Endothelial cell of umbilical vein (primary cell): ENCODE measurements around the gene MPIG6B. TPM values are rescaled to one million over a fixed set of nuclear protein-coding genes. Genes with fewer than 3 reads are reported as not detected.

ENCODE experiments used
- BruUV-seq: library from RNA; stranded (reverse); fragments of 400-500 nt; replicated peaks from 2 replicates; lab custom pipeline; 2021; lab: Mats Ljungman, UMichigan
- CTCF ChIA-PET: fragments of 300-600, 350-600 bp; sonication (Branson Sonifier 250); formaldehyde crosslinking; loops from one replicate; lab custom pipeline; 2021; ENCODE audit warnings: antibody characterized with exemption, inconsistent platforms; lab: Charles Lee
- POLR2A ChIA-PET: fragments of 300-600, 350-600 bp; sonication (Branson Sonifier 250); formaldehyde crosslinking; loops from one replicate; lab custom pipeline; 2021; ENCODE audit warnings: antibody characterized with exemption, inconsistent platforms; lab: Charles Lee
- DNase-seq: peaks from one replicate; pipeline ENCODE4 v3.0.0-alpha.2; 2011; ENCODE audit warnings: low read depth, low spot score
- FAIRE-seq: peaks from 2 replicates; lab custom pipeline; 2011; peaks lifted over from hg19 to GRCh38; lab: Jason Lieb, UNC
- H2AFZ ChIP-seq: 2 replicates; pipeline ENCODE4 v1.6.0; 2012; ENCODE audit warnings: low read depth, low read length, control low read depth, inconsistent platforms
- H3K27ac ChIP-seq: 2 replicates; pipeline ENCODE4 v1.5.1; 2011; ENCODE audit warnings: low read depth, mild to moderate bottlenecking, control low read depth, low read length, moderate library complexity; ENCODE audit not compliant: insufficient read depth
- H3K27me3 ChIP-seq, 2 experiments: 2 replicates each; pipeline versions ENCODE4 v1.6.0 to v1.6.1; 2011; ENCODE audit warnings: low read length in 2 of 2, mixed read lengths in 1 of 2; ENCODE audit not compliant: control insufficient read depth in 2 of 2, insufficient read depth in 2 of 2
- H3K36me3 ChIP-seq, 2 experiments: 2 replicates in 1 of 2; 3 replicates in 1 of 2; pipeline ENCODE4 v1.5.1; 2011; ENCODE audit warnings: low read length in 2 of 2, mild to moderate bottlenecking in 1 of 2, moderate library complexity in 1 of 2; ENCODE audit not compliant: control insufficient read depth in 2 of 2, insufficient read depth in 2 of 2; ENCODE audit errors: extremely low read depth in 1 of 2
- H3K4me1 ChIP-seq: 3 replicates; pipeline ENCODE4 v1.5.1; 2011; ENCODE audit warnings: mild to moderate bottlenecking, low read length; ENCODE audit not compliant: control insufficient read depth, insufficient read depth; ENCODE audit errors: extremely low read depth
- H3K4me2 ChIP-seq: 2 replicates; pipeline ENCODE4 v1.6.1; 2011; ENCODE audit warnings: low read length, control low read depth, mixed read lengths; ENCODE audit not compliant: insufficient read depth
- H3K4me3 ChIP-seq, 3 experiments: fragments of 200-600 bp in 1 of 3; sonication (generic), shearing (Covaris generic) in 1 of 3; replicated peaks in 1 of 3; 2 replicates each; pipeline ENCODE4 v1.5.1; 2011 to 2016; ENCODE audit warnings: control low read depth in 3 of 3, low read length in 3 of 3, mild to moderate bottlenecking in 2 of 3, inconsistent platforms in 1 of 3, low read depth in 1 of 3, moderate library complexity in 1 of 3; ENCODE audit not compliant: insufficient read depth in 1 of 3
- H3K79me2 ChIP-seq: 2 replicates; pipeline ENCODE4 v1.6.0; 2012; ENCODE audit warnings: low read length, inconsistent platforms; ENCODE audit not compliant: control insufficient read depth, insufficient read depth
- H3K9ac ChIP-seq: replicated peaks from 2 replicates; pipeline ENCODE3; 2011; ENCODE audit warnings: low read length, control low read depth; ENCODE audit not compliant: insufficient read depth; ENCODE audit errors: extremely low read depth
- H3K9me1 ChIP-seq: replicated peaks from 3 replicates; pipeline ENCODE4 v1.6.0; 2011; ENCODE audit warnings: mild to moderate bottlenecking, low read length; ENCODE audit not compliant: control insufficient read depth, insufficient read depth; ENCODE audit errors: extremely low read depth
- H3K9me3 ChIP-seq: replicated peaks from 2 replicates; pipeline ENCODE4 v1.5.1; 2012; ENCODE audit warnings: low read length, inconsistent platforms; ENCODE audit not compliant: control insufficient read depth, insufficient read depth
- H4K20me1 ChIP-seq: replicated peaks from 2 replicates; pipeline ENCODE3; 2011; ENCODE audit warnings: mild to moderate bottlenecking, low read length; ENCODE audit not compliant: control insufficient read depth, insufficient read depth; ENCODE audit errors: extremely low read depth
- POLR2A ChIP-seq: IDR thresholded peaks from 2 replicates; pipeline ENCODE4 v1.6.1; 2012; ENCODE audit warnings: low read depth, mild to moderate bottlenecking, control low read depth, low read length
- dilution Hi-C: fragments of 300-500 bp; cut with MboI; formaldehyde crosslinking; loops from one replicate; pipeline ENCODE4 v1.15.0; 2019; ENCODE audit warnings: low sequenced_read_pairs; ENCODE audit not compliant: extremely low pct_ligation_motif_present
- intact Hi-C: fragments of 100-400 bp; cut with micrococcal nuclease; formaldehyde crosslinking; loops from one replicate; pipeline ENCODE4 v1.10.0; 2022
- polyA plus RNA-seq, 4 experiments: library from polyadenylated mRNA; depleted of rRNA in 3 of 4; stranded (reverse) in 3 of 4; unstranded in 1 of 4; fragments of >200 nt; gene quantifications; 2 replicates each; pipeline versions ENCODE4 v1.2.1 to v1.2.3, GENCODE V29; 2011 to 2012; ENCODE audit warnings: missing spikeins in 1 of 4
- total RNA-seq: library from RNA; stranded (reverse); gene quantifications from 2 replicates; pipeline ENCODE4 v1.2.3, GENCODE V29; 2021
- TF ChIP-seq, protein P1 (sequence below), 2 donors: IDR thresholded peaks; 1 replicate in 1 of 2; 2 replicates in 1 of 2; pipeline ENCODE4 v1.5.1; 2011; ENCODE audit warnings: low read length in 2 of 2, mild to moderate bottlenecking in 2 of 2, moderate library complexity in 2 of 2, control low read depth in 1 of 2, inconsistent platforms in 1 of 2, low read depth in 1 of 2; ENCODE audit not compliant: insufficient read depth in 1 of 2; ENCODE audit errors: extremely low read depth in 1 of 2

The MPIG6B gene
- total and polyA plus RNA-seq, 2 donors (not counting 3 experiments of a cell fraction or from before 2014, with no cell fraction given), result not detected

DNA sequence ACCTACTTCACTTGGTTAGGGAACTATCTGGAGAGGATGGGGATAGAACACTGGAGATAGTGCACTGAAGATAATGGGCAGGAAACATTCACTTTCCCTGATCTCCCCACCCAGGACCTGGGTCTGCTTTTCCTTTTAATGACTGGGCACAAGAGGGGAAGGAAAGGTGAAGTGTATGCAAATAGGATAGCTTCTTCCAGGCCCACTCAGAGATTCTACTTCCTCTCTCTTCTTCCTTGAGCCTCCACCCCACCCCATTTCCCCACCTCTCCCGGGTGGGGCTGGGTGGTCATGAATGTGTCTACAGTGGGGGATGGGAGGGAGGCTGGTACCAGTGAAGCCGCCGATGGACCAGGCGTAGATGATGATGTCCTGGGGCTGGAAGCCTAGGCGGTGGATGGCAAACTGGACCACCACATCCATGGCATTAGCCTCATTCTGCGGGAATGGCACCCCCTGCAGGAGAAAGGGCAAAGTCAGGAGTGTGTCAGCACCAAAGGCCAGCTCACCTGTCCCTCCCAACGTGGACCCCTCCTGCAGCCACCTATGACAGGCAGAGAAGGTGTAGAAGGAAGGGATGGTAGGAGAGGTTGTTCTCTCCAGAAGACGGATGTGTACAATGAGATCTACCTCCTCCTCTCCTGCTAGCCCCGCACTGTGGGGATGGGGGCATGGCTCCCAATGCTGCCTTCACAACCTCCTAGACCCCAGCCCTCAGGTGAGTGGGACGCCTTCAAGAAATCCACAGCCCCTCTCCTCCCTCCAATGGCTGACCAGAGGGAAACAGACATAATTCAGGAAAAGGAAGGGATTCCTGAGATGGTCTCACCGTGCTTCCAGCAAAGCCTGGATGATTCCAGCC, 33.7 kb upstream of the MPIG6B start:
- dilution Hi-C loops, result no loop called here
- ChIA-PET CTCF (interaction anchor here (0.6 to 2.1 kb wide), 7 partner anchors 9 to 201 kb away, joined by 3 to 12 read pairs (median 6); partner anchors contain the start of genes BAG6 and LY6G5C), POLR2A (no interaction called here)
- Histone ChIP-seq H3K27ac (no peak overlapping the region), H3K27me3 (no peaks in the 10 kb centered on the region), H3K9ac (no peak overlapping the region), H4K20me1 (no peaks in the 10 kb centered on the region), H3K36me3 (peaks cover 0 to 45% of the 10 kb centered on the region in 2 experiments), H3K79me2 (no peaks in the 10 kb centered on the region), H3K4me1 (peaks cover 10% of the 10 kb centered on the region), H3K9me1 (no peaks in the 10 kb centered on the region), H3K4me2 (no peak overlapping the region), H3K9me3 (no peaks in the 10 kb centered on the region), H3K4me3 (no peak overlapping the region), H2AFZ (no peak overlapping the region)
- BruUV-seq, result no TSS peak
- TF ChIP-seq, protein P1, sequence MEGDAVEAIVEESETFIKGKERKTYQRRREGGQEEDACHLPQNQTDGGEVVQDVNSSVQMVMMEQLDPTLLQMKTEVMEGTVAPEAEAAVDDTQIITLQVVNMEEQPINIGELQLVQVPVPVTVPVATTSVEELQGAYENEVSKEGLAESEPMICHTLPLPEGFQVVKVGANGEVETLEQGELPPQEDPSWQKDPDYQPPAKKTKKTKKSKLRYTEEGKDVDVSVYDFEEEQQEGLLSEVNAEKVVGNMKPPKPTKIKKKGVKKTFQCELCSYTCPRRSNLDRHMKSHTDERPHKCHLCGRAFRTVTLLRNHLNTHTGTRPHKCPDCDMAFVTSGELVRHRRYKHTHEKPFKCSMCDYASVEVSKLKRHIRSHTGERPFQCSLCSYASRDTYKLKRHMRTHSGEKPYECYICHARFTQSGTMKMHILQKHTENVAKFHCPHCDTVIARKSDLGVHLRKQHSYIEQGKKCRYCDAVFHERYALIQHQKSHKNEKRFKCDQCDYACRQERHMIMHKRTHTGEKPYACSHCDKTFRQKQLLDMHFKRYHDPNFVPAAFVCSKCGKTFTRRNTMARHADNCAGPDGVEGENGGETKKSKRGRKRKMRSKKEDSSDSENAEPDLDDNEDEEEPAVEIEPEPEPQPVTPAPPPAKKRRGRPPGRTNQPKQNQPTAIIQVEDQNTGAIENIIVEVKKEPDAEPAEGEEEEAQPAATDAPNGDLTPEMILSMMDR (IDR thresholded peaks at IDR 0.05; ENCODE audit: extremely low read depth in 1 of 2, insufficient read depth in 1 of 2, low read depth in 1 of 2, low read length in 2 of 2), result peak; percentile 46 to 59
- TF ChIP-seq POLR2A, result no peak
- FAIRE-seq, result no peak
- intact Hi-C loops, result no loop called here
- DNase-seq, result no peak
